NCI-H460 (cell line): ENCODE measurements around the gene COG1. TPM values are rescaled to one million over a fixed set of nuclear protein-coding genes. Genes with fewer than 3 reads are reported as not detected.
"Not testable (repeated sequence)": the region's sequence is repeated elsewhere in the genome, so short reads cannot be mapped to it uniquely, and the experiment has no call there.

Source experiments
- DNase-seq: peaks from one replicate; pipeline ENCODE4 v3.0.0-alpha.2; 2016; ENCODE audit warnings: low read depth; ENCODE audit errors: extremely low read depth
- polyA plus RNA-seq: library from polyadenylated mRNA; depleted of rRNA; stranded (reverse); fragments of >200 nt; gene quantifications from 2 replicates; pipeline ENCODE4 v1.2.3, GENCODE V29; 2014; cell fraction: nucleus; rRNA removed
- total RNA-seq: library from RNA; depleted of rRNA; stranded (reverse); fragments of >200 nt; shearing (Covaris generic); gene quantifications from 2 replicates; pipeline ENCODE4 v1.2.3, GENCODE V29; 2014; rRNA removed

Gene COG1
- total RNA-seq = 18.0 and 23.8 TPM in 2 replicates
- polyA plus RNA-seq = 38.1 and 45.3 TPM in 2 replicates

- DNase-seq = peak; percentile 86
Measured at GRCh38 chr17:73192894-73193701, at the start of gene COG1. TSS of gene COG1 (plus strand) at chr17:73193055. CDS start at chr17:73193070, 15 bp downstream.

GRCh38 chr17:73144209-73144608 is 48.6 kb upstream of the COG1 start:
- DNase-seq = not testable (repeated sequence)

GRCh38 chr17:73145641-73146040 is 47.2 kb upstream of the COG1 start:
- no peak for DNase-seq

- not testable (repeated sequence) for DNase-seq
Measured at GRCh38 chr17:73147791-73148190, 45.1 kb upstream of the COG1 start.

- DNase-seq = no peak
Measured at GRCh38 chr17:73148540-73149334, 44.1 kb upstream of the COG1 start.

- not testable (repeated sequence) for DNase-seq
Measured at GRCh38 chr17:73150622-73151300, 42.1 kb upstream of the COG1 start.

GRCh38 chr17:73151916-73152632 is 40.8 kb upstream of the COG1 start:
- no peak for DNase-seq

- DNase-seq = no peak
Measured at GRCh38 chr17:73155410-73156165, 37.3 kb upstream of the COG1 start.

- peak; percentile 64 for DNase-seq
Measured at GRCh38 chr17:73156166-73156840, 36.6 kb upstream of the COG1 start.

- no peak for DNase-seq
Measured at GRCh38 chr17:73156887-73157520, 35.9 kb upstream of the COG1 start.

- no peak for DNase-seq
Measured at GRCh38 chr17:73157521-73157890, 35.3 kb upstream of the COG1 start.

GRCh38 chr17:73158133-73158532 is 34.7 kb upstream of the COG1 start:
- DNase-seq = no peak

- DNase-seq = no peak
Measured at GRCh38 chr17:73160980-73161630, 31.8 kb upstream of the COG1 start.

- DNase-seq = no peak
Measured at GRCh38 chr17:73163043-73163442, 29.8 kb upstream of the COG1 start.

GRCh38 chr17:73165616-73166404 is 27.0 kb upstream of the COG1 start:
- DNase-seq = no peak

GRCh38 chr17:73166731-73167581 is 25.9 kb upstream of the COG1 start:
- DNase-seq = no peak
